DND-41 (cell line): Measurements from ENCODE around the gene MYO16.

Experiments
- EZH2 ChIP-seq: IDR thresholded peaks from 3 replicates; pipeline ENCODE4 v1.6.1; 2012; ENCODE audit warnings: borderline replicate concordance, low read depth, mild to moderate bottlenecking, moderate library complexity, low read length, inconsistent platforms; ENCODE audit not compliant: severe bottlenecking
- TF ChIP-seq, protein P1 (sequence below): IDR thresholded peaks from 2 replicates; pipeline ENCODE4 v1.5.1; 2012; ENCODE audit warnings: borderline replicate concordance, low read length, moderate library complexity, mild to moderate bottlenecking; ENCODE audit not compliant: poor library complexity, severe bottlenecking; ENCODE audit errors: extremely low read depth

GRCh38 chr13:108895220-108895704, 265.9 kb downstream of the MYO16 start:
- no peak for TF ChIP-seq EZH2
- TF ChIP-seq, protein P1, sequence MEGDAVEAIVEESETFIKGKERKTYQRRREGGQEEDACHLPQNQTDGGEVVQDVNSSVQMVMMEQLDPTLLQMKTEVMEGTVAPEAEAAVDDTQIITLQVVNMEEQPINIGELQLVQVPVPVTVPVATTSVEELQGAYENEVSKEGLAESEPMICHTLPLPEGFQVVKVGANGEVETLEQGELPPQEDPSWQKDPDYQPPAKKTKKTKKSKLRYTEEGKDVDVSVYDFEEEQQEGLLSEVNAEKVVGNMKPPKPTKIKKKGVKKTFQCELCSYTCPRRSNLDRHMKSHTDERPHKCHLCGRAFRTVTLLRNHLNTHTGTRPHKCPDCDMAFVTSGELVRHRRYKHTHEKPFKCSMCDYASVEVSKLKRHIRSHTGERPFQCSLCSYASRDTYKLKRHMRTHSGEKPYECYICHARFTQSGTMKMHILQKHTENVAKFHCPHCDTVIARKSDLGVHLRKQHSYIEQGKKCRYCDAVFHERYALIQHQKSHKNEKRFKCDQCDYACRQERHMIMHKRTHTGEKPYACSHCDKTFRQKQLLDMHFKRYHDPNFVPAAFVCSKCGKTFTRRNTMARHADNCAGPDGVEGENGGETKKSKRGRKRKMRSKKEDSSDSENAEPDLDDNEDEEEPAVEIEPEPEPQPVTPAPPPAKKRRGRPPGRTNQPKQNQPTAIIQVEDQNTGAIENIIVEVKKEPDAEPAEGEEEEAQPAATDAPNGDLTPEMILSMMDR = peak; percentile 64
